Suppressor macrophage treated with lipopolysaccharide for 1 hour (primary cell): ENCODE data around the gene TTYH1.

Source experiments
- DNase-seq, 3 donors: peaks; one replicate each; pipeline ENCODE4 v3.0.0-alpha.2; 2020 to 2022

TTYH1 gene

GRCh38 chr19:54424660-54425381 is 9.6 kb downstream of the TTYH1 start:
- DNase-seq, result no peak

DNA sequence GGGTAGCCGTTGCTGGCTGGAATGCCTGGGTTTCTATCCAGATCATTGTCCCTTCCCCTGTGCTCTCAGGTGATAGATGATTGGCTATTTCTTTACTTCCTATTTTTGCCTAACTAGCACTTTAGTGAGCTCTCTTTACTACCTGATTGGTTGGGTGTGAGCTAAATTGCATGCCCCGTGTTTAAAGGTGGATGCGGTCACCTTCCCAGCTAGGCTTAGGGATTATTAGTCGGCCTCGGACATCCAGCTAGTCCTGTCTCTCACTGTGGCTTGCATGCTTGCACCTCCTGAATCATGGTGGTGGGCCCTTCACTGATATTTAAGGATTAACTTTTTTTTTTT is 10.1 kb downstream of the TTYH1 start:
- no peak for DNase-seq

DNA sequence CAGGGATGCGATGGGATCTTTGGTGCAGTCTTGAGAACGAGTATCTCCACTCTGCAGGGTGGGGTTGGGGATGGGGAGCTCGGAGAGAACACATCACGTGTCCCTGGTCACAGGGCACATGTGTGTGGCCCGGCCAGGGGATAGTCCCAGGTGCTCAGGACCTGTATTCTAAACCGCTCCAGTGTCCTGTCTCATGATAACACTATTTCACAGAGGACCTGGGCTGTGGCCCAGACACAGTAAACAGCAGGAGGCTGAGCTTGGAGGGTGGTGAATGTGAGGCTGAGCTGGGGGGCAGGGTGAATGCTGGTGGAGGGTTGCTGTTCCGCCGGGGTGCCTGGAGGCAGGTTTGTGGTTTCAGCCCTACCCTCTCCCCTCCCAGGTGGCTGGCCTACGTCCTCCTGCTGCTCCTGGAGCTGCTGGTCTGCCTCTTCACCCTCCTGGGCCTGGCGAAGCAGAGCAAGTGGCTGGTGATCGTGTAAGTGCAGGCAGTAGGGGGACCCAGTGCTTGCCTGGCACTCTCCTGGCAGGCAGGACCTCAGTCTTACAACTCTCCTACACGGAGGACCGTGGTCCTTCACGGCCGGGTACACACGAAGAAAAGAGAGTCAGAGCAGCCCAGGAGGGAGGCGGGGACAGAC is 11.1 kb downstream of the TTYH1 start:
- no peak for DNase-seq

DNA sequence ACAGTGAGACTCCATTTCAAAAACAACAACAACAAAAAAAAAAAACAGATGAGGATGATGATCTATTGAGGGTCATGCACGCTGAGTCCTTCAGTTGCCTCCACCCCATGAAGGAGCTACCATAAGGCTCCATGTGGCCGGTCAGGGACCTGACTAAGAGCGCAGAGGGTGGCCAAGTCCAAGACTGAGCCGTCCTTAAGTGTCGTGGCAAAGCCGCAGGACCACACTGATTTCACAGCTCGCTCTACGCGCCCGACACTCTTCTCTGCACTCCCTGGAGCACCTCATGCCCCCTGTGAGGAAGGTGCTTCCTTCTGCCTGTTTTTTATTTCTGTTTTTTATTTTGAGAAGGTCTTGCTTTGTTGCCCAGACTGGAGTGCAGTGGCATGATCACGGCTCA is 12.3 kb downstream of the TTYH1 start:
- DNase-seq, result no peak

DNA sequence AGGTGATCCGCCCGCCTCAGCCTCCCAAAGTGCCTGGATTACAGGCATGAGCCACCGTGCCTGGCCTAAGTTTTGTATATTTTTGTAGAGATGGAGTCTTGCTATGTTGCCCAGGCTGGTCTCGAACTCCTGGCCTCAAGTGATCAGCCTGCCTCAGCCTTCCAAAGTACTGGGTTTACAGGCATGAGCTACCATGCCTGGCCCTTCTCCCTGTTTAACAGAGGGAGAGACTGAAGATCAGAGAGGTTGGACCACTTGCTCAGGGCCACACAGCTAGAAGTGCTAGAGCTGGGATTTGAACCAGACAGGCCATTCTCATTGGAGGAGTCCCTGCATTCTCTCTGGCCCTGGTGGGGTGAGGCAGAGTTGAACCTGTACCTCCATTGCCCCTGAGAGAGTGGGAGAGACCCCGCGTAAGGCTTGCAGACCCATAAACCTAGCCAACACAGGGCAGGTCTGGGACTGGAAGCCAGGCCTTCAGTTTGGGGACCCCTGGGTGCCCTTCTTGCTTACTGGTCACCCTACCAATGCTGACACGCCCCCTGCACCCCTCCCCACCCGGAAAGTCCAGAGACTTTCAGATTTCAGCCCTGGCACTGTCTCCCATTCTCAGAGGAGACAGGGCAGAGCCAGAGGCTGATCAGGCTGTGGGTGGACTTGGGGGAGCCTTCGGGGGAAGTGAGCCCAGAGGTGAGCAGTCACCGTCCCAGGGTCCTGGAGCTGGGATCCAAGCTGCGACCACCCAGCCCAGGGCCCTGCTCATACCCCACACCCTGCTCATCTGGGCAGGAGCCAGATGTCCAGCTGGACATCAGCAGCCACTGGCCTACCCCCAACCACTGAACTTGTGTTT is 13.3 kb downstream of the TTYH1 start:
- no peak for DNase-seq

DNA sequence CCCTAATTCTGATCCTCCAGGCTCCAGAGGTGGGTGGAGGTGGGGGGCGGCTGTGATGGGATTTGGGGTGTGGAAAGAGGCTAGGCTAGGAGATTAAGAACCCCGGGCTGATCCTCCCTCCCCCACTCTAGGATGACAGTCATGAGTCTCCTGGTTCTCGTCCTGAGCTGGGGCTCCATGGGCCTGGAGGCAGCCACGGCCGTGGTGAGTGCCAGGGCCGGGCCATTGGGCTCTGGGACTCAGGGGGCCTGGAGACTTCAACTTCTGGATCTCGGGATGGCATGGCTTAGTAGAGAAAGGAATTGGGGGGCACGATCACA is 13.9 kb downstream of the TTYH1 start:
- no peak for DNase-seq

GRCh38 chr19:54429545-54430227 is 14.4 kb downstream of the TTYH1 start:
- no peak for DNase-seq

- DNase-seq, result peak; percentile 43 to 79 (median 57)
Observed at GRCh38 chr19:54430306-54431254, 15.3 kb downstream of the TTYH1 start.

GRCh38 chr19:54431255-54431838 is 16.1 kb downstream of the TTYH1 start:
- DNase-seq, result no peak

DNA sequence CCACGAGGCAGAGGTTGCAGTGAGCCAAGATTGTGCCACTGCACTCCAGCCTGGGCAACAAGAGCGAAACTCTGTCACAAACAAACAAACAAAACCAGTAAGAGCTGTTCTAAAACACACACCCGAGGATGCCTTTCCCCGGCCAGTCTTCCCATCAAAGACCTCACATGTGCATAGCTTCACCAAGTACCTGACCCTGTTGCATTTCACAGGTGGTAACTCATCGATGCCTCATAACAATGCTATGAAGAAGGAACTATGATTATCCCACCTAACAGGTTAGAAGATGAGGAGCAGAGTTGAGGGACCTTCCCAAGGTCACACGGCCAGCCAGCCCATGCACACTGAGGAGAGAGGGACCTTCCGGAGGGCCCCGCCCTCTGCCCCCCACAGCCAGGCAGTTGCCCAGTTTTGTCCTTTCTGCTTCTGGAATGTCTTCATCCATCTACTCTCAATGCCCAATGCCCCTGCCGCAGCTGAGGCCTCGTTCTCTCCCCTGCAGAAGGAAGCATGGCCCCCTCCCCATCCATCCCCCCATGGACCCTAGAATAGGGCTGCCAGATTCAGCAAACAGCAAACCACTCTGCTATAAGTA is 17.0 kb downstream of the TTYH1 start:
- no peak for DNase-seq

DNA sequence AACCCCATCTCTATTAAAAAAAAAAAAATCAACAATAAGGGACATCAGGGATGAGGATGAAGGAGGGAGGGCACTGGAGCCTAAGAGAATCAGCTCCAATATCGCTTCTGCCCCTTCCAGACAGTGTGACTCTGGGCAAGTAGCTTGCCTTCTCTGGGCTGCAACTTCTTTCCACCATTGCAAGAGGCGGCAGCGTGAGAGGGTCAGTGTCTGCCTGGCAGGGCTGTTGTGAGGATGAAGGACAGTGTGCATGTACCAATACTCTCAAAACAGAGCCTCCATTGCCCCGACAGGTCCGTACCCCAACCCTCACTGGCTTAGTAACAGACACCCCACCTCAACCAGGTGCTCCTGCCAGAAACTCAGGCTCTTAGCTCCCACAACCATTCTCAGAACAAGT is 18.4 kb downstream of the TTYH1 start:
- no peak for DNase-seq

GRCh38 chr19:54434112-54434872 is 19.0 kb downstream of the TTYH1 start:
- no peak for DNase-seq

DNA sequence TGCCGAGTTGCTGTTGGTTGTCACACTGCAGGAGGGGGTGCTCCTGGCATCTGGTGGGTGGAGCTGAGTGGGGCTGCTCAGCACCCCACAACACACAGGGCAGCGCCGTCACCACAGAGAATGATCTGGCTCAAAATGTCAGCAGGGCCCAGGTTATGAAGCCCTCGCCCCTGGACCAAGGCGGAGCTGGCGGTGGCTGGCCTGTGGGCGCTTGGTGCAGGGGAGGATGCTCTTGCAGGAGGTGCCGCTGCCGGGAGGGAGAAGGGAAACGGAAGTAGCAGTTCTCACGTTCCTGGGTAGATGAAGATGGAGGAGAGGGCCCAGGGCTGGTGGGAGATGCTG is 19.6 kb downstream of the TTYH1 start:
- no peak for DNase-seq

- no peak for DNase-seq
Observed at GRCh38 chr19:54435551-54436016, 20.3 kb downstream of the TTYH1 start.

- DNase-seq, result no peak
Observed at GRCh38 chr19:54436031-54436523, 20.8 kb downstream of the TTYH1 start.

DNA sequence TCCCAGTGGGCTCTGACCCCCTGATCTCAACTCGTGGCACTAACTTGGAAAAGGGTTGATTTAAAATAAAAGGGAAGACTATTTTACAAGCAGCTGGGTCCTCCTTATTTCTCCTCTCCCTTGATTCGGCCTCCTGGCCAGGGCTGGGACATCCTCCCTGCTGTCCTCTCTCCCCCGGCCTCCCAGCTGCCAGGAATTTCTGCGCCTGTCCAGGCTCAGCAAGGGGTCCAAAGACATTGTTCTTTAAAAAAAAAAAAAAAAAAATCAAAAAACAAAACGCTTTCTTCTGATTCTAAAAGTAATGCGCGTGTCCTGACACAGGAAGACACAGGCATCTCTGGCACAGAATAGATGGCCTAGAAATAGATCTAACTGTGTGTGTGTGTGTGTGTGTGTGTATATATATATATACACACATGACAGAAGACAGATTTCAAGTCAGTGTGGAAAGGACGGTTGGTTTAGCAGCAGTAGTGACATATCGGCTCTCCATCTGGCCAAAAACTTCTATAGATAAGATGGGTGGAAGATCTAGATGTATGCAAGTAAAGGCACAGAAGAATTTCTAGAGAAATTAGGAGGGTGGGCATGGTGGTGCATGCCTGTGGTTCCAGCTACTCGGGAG is 21.5 kb downstream of the TTYH1 start:
- DNase-seq, result no peak

DNA sequence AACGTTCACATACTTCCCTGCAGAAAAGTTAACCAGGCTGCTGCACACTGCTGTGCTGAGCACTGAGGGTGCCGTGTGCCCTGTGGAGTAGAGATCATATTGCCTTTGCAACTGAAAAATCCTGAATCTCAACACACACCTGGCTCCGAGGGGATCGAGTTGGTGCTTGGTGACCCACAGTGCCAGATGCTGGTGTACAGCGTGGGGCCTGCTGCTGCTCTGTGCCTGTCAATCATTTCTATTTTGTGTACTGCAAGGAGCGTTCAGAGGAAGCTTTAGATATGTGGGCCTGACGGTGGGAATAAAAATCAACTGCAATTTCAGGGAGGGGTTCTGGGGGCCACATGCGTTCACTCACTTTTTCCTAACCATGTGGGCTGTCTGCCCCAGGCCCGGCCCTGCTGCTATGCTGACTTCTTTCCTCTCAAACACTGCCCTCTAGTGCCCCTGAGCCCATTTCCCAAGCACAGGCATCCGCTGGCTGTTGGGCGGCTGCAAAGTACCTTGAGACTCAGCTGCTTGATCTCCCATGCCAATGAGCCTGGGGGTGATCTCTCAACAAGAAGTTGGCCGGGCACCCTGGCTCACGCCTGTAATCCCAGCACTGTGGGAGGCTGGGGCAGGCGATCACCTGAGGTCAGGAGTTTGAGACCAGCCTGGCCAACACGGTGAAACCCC is 24.0 kb downstream of the TTYH1 start:
- peak; percentile 38 to 56 (median 46) for DNase-seq

DNA sequence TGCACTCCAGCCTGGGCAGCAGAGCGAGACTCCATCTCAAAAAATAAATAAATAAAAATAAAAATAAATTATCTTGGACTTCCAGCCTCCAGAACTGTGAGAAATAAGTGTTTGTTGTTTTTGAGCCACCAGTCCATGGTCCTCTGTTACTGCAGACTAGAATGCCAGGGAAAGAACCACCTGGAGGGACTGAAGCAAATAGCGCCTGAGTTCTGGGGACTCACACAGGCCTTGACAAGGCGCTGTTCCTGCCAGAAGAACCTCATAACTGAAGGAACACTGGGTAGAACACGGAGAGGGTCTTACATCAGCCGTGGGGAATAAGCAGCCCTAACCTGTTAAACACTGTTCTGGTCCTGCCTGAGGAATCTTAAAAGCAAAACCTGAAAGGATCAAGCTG is 25.4 kb downstream of the TTYH1 start:
- DNase-seq, result no peak

- DNase-seq, result no peak
Observed at GRCh38 chr19:54444737-54445136, 29.5 kb downstream of the TTYH1 start.
